ENCODE results near the gene TSHR.

- TF ChIP-seq CTCF (IDR thresholded peaks at IDR 0.05) (no peak), POLR2A (IDR thresholded peaks at IDR 0.05) (no peak)
Measured at GRCh38 chr14:81144824-81145603, 189.6 kb downstream of the TSHR start.
